PC-9 (cell line): ENCODE measurements around the gene SPRR2D.

Experiments used
- EZH2 ChIP-seq: fragments of 200-600 bp; sonication (generic); IDR thresholded peaks from 2 replicates; pipeline ENCODE4 v1.8.0; 2017; ENCODE audit warnings: antibody characterized with exemption, low read depth
- TF ChIP-seq, protein P1 (sequence below): fragments of 200-600 bp; sonication (generic); conservative IDR thresholded peaks from 2 replicates; pipeline ENCODE4 v1.6.1; 2017; ENCODE audit warnings: mixed run types, antibody characterized with exemption, mild to moderate bottlenecking, moderate library complexity

DNA sequence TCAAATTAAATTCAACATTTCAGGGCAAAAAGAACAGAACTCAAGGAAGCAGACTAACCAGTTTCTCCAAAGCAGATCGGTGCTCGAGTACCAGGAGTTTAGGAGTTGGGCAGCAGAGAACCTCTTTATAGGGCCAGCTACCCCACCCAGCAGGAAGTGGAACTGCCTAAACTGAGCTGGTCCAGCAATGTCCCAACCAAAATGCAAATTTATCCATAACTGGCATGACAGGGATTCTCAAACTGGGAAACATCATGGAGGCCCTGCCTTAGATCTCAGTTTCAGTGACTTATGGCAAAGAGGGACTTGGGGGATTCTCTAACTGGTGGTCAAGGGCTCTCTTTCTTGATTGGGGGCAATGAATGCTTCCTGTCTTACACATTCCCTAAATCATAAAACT lies 30.6 kb upstream of the SPRR2D start, which contains the start of gene SPRR2B:
- TF ChIP-seq, protein P1, sequence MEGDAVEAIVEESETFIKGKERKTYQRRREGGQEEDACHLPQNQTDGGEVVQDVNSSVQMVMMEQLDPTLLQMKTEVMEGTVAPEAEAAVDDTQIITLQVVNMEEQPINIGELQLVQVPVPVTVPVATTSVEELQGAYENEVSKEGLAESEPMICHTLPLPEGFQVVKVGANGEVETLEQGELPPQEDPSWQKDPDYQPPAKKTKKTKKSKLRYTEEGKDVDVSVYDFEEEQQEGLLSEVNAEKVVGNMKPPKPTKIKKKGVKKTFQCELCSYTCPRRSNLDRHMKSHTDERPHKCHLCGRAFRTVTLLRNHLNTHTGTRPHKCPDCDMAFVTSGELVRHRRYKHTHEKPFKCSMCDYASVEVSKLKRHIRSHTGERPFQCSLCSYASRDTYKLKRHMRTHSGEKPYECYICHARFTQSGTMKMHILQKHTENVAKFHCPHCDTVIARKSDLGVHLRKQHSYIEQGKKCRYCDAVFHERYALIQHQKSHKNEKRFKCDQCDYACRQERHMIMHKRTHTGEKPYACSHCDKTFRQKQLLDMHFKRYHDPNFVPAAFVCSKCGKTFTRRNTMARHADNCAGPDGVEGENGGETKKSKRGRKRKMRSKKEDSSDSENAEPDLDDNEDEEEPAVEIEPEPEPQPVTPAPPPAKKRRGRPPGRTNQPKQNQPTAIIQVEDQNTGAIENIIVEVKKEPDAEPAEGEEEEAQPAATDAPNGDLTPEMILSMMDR = no peak
- no peak for TF ChIP-seq EZH2
